Lower leg skin (tissue), 4 donors: ENCODE data around the gene CTAG1B. TPM values are rescaled to one million over a fixed set of nuclear protein-coding genes. Genes with fewer than 3 reads are reported as not detected.
"Not testable (repeated sequence)": the region's sequence is repeated elsewhere in the genome, so short reads cannot be mapped to it uniquely, and the experiment has no call there.

Source experiments
- DNase-seq, 2 donors: peaks; one replicate each; pipeline ENCODE4 v3.0.0-alpha.2; 2019; ENCODE audit warnings: low spot score in 2 of 2
- H3K4me3 ChIP-seq: fragments of 200-600 bp; sonication (generic); 2 replicates; pipeline ENCODE4 v1.5.1; 2017; ENCODE audit warnings: mild to moderate bottlenecking, low read depth; ENCODE audit not compliant: poor library complexity, severe bottlenecking
- CTCF ChIP-seq, 3 donors: fragments of 450-650 bp; IDR thresholded peaks; one replicate each; pipeline ENCODE4 v1.5.1; 2016; ENCODE audit warnings: antibody characterized with exemption in 3 of 3, mild to moderate bottlenecking in 3 of 3, moderate library complexity in 2 of 3
- POLR2A ChIP-seq, 2 donors: fragments of 450-650 bp; IDR thresholded peaks; one replicate each; pipeline ENCODE4 v1.6.1; 2016 to 2017; ENCODE audit warnings: antibody characterized with exemption in 2 of 2, mild to moderate bottlenecking in 1 of 2, moderate library complexity in 1 of 2
- WGBS, 2 donors: methylation state at CpG; one replicate each; pipeline ENCODE4 v1.1.5; 2018; 5-methylcytosine and 5-hydroxymethylcytosine counted together
- intact Hi-C: fragments of 100-400 bp; cut with DNase I; formaldehyde crosslinking; loops from one replicate; pipeline ENCODE4 v1.15.0; 2023; ENCODE audit warnings: low total_unique reads
- total RNA-seq, 4 donors: library from RNA; depleted of rRNA; stranded (reverse); fragments of >200 nt; gene quantifications; one replicate each; pipeline ENCODE4 v1.1.0, GENCODE V29; 2016

The CTAG1B gene
- total RNA-seq, 4 donors from 2014 or later, result not detected

DNA sequence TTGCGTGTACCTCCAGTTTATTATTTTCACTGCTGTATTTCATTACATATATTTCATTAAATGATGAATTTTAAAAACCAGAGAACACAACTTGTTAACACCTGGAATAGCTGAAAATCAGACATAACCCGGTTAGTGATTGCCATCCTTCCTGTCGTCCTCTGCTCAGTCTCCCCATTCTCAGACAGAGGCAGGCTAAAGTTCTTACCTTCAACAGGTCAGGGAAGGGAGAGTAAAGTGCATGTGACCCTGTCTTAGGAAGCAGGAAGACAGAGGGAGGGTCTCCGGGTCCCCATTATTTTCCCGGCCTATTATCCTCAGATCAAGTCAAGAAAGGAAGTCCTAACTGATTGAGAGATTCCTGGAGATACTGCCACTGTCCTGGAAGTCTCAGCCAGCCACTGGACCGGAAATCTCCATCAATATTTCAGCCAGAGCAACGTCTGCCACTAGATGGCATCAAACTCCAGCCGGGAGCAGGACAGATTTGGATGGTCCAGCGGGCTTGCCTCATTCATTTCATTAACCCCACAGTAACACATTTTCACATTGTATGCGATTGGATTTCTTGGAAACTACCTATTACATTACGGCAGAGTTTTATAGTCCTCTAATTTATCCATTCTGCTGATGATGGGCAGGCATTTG, 1.8 kb upstream of the CTAG1B start:
- intact Hi-C loops, H3K4me3 ChIP-seq: not testable (repeated sequence)
- DNase-seq, result peak in 1 of 2 donors; percentile 32
- 40% methylated on average over 3 of the region's 11 CpGs; no CpG with 5 or more reads in 1 of the 2 donors for WGBS, 2 donors

DNA sequence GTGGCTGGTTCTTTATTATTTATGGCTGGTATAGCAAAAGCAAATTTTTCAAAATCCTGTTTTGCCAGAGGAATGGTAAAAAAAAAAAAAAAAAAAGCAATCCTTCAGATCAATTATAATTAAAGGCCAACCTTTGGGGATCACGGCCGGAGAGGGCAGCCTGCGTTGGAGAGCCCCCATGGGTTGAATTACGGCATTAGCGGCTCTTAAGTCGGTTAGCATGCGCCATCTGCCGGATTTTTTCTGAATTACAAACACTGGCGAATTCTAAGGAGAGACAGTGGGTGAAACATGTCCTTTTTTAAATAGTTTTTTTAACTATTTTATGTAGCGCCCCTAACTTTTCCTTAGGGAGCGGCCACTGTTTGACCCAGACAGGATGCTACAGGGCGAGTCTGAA, 5.5 kb downstream of the CTAG1B start:
- WGBS, 2 donors, result 0 to 21% methylated on average over 5 to 8 of the region's 12 CpGs
- H3K4me3 ChIP-seq, intact Hi-C loops: not testable (repeated sequence)
- DNase-seq, result peak in 1 of 2 donors; percentile 46

- intact Hi-C loops, H3K4me3 ChIP-seq: not testable (repeated sequence)
- 87 to 93% methylated on average over 12 of the region's 12 CpGs for WGBS, 2 donors
- DNase-seq, result peak in 1 of 2 donors; percentile 45
Measured at GRCh38 chrX:154611146-154611545, 7.9 kb downstream of the CTAG1B start.

- DNase-seq, result peak in 1 of 2 donors; percentile 25
- 86 to 87% methylated on average over 12 of the region's 12 CpGs for WGBS, 2 donors
- H3K4me3 ChIP-seq, intact Hi-C loops: not testable (repeated sequence)
Measured at GRCh38 chrX:154608823-154609222, 10.3 kb downstream of the CTAG1B start.

- H3K4me3 ChIP-seq, intact Hi-C loops: not testable (repeated sequence)
- DNase-seq, result peak in 1 of 2 donors; percentile 17
- WGBS, 2 donors, result 70 to 87% methylated on average over 11 of the region's 11 CpGs
Measured at GRCh38 chrX:154607976-154608375, 11.1 kb downstream of the CTAG1B start.

GRCh38 chrX:154607370-154607769, 11.7 kb downstream of the CTAG1B start:
- whole genome bisulfite sequencing, 2 donors, result 69 to 72% methylated on average over 6 of the region's 6 CpGs
- intact Hi-C loops, result no loop called here
- TF ChIP-seq POLR2A (IDR thresholded peaks at IDR 0.05), result no peak
- TF ChIP-seq CTCF (IDR thresholded peaks at IDR 0.05), result no peak
- DNase-seq, result peak in 1 of 2 donors; percentile 61
- no peak overlapping the region for H3K4me3 ChIP-seq

- peak in 1 of 2 donors; percentile 71 for DNase-seq
- TF ChIP-seq POLR2A (IDR thresholded peaks at IDR 0.05), result no peak
- no peak for TF ChIP-seq CTCF (IDR thresholded peaks at IDR 0.05)
- H3K4me3 ChIP-seq, result no peak overlapping the region
- intact Hi-C loops, result no loop called here
- 84 to 95% methylated on average over 6 of the region's 6 CpGs for WGBS, 2 donors
Measured at GRCh38 chrX:154605566-154605965, 13.5 kb downstream of the CTAG1B start.

DNA sequence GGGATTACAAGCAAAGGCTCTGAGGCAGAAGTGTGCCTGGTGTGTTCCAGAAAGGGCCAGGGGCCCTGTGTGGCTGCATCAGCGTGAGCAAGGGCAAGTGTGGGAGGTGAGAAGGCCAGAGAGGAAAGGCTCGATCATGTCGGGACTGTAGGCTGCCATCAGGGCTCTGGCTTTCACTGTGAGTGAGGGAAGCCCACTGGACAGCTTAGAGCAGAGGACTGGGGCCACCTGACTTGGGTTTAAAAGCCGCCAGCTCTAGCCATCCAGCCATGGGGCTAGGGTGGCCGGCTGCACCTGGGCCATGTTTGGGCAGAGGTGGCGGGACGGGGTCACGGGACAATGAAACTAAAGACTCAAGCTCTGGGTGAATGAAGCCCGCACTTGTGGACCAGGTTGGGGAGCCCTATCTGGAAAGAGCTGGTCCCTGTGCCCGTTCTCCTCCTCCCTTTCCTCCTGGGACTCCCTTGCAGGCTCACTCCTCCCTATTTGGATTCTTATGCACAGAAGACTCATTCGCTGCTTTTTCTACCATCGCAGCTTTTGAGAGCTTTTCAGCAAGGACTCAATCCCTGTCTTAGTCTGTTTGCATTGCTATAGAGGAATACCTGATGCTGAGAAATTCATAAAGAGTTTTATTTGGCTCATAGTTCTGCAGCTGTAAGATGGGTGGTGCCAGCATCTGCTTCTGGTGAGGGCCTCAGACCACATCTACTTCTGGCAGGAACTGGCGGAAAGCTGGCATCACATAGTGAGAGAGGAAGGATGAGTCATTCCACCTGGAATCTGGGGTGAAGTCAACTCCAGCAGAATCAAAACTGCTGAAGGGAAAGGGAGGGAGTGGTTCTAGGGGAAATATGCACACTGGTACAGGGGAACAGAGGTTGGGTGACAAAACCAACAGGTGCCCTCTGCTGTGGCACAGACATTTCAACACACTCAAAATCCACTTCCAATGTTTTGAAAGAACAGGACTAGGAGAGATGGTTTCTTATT, 15.3 kb downstream of the CTAG1B start:
- no peak for TF ChIP-seq POLR2A (IDR thresholded peaks at IDR 0.05)
- no peak for TF ChIP-seq CTCF (IDR thresholded peaks at IDR 0.05)
- 44 to 73% methylated on average over 7 to 13 of the region's 13 CpGs for WGBS, 2 donors
- intact Hi-C loops, result no loop called here
- no peak overlapping the region for H3K4me3 ChIP-seq
- DNase-seq, result peak in 1 of 2 donors; percentile 77
